Neural cell (in vitro differentiated cells): ENCODE data around the gene CCL17.
"Not testable (repeated sequence)": the region's sequence is repeated elsewhere in the genome, so short reads cannot be mapped to it uniquely, and the experiment has no call there.

Source experiments
- CTCF ChIP-seq: fragments of 450-650 bp; IDR thresholded peaks from 2 replicates; pipeline ENCODE4 v1.5.1; 2014; ENCODE audit warnings: antibody characterized with exemption, mild to moderate bottlenecking, moderate library complexity; ENCODE audit not compliant: poor library complexity, severe bottlenecking
- EP300 ChIP-seq: fragments of 450-650 bp; conservative IDR thresholded peaks from 2 replicates; pipeline ENCODE4 v1.6.1; 2014; ENCODE audit warnings: antibody characterized with exemption, mild to moderate bottlenecking, moderate library complexity; ENCODE audit not compliant: poor library complexity, severe bottlenecking

DNA sequence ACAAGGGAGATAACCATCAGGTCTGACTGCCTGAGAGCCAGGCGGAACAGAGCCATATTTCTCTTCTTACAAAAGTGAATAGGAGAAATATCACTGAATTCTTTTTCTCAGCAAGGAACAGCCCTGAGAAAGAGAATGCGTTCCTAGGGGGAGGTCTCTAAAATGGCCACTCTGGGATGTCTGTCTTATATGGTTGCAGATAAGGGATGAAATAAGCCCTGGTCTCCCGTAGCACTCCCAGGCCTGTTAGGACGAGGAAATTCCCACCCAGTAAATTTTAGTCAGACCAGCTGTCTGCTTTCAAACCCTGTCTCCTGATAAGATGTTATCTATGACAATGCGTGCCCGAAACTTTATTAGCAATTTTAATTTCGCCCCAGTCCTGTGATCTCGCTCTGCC lies 35.4 kb downstream of the CCL17 start:
- TF ChIP-seq CTCF, EP300: not testable (repeated sequence)
